Adipocyte (in vitro differentiated cells): ENCODE results near the gene HCLS1.
A peak's percentile ranks its signal among the peaks of the same experiment; 100 is the strongest.
"Not testable (repeated sequence)": the region's sequence is repeated elsewhere in the genome, so short reads cannot be mapped to it uniquely, and the experiment has no call there.

Source experiments
- DNase-seq: peaks from one replicate; pipeline ENCODE4 v3.0.0-alpha.2; 2015; ENCODE audit warnings: low read depth
- H3K27me3 ChIP-seq: replicated peaks from 2 replicates; pipeline ENCODE4 v1.7.0; 2013; ENCODE audit warnings: mild to moderate bottlenecking, low read length, moderate library complexity; ENCODE audit not compliant: control insufficient read depth, insufficient read depth
- H3K36me3 ChIP-seq: 2 replicates; pipeline ENCODE4 v1.7.0; 2013; ENCODE audit warnings: low read length, mild to moderate bottlenecking, moderate library complexity; ENCODE audit not compliant: control insufficient read depth, insufficient read depth, severe bottlenecking
- H3K4me1 ChIP-seq: 2 replicates; pipeline ENCODE4 v1.7.0; 2013; ENCODE audit warnings: mild to moderate bottlenecking, low read length, moderate library complexity; ENCODE audit not compliant: control insufficient read depth, insufficient read depth
- H3K4me3 ChIP-seq: 2 replicates; pipeline ENCODE4 v1.7.0; 2013; ENCODE audit warnings: mild to moderate bottlenecking, low read length, moderate library complexity
- H3K9ac ChIP-seq: 2 replicates; pipeline ENCODE4 v1.7.0; 2013; ENCODE audit warnings: mild to moderate bottlenecking, low read length, moderate library complexity
- H3K9me3 ChIP-seq: 2 replicates; pipeline ENCODE4 v1.7.0; 2013; ENCODE audit warnings: mild to moderate bottlenecking, low read length, moderate library complexity; ENCODE audit not compliant: control insufficient read depth

The HCLS1 gene

GRCh38 chr3:121627211-121627610, 33.5 kb downstream of the HCLS1 start:
- Histone ChIP-seq H3K4me1 (no peaks in the 10 kb centered on the region), H3K36me3 (no peaks in the 10 kb centered on the region), H3K9ac (no peak overlapping the region), H3K4me3 (no peak overlapping the region), H3K27me3 (peaks cover 3% of the 10 kb centered on the region), H3K9me3 (no peaks in the 10 kb centered on the region)
- DNase-seq: no peak

GRCh38 chr3:121626495-121626894, 34.2 kb downstream of the HCLS1 start:
- Histone ChIP-seq H3K36me3 (no peaks in the 10 kb centered on the region), H3K4me3 (no peak overlapping the region), H3K4me1 (no peaks in the 10 kb centered on the region), H3K9ac (no peak overlapping the region), H3K9me3 (no peaks in the 10 kb centered on the region), H3K27me3 (peaks cover 3% of the 10 kb centered on the region)
- DNase-seq: no peak

DNA sequence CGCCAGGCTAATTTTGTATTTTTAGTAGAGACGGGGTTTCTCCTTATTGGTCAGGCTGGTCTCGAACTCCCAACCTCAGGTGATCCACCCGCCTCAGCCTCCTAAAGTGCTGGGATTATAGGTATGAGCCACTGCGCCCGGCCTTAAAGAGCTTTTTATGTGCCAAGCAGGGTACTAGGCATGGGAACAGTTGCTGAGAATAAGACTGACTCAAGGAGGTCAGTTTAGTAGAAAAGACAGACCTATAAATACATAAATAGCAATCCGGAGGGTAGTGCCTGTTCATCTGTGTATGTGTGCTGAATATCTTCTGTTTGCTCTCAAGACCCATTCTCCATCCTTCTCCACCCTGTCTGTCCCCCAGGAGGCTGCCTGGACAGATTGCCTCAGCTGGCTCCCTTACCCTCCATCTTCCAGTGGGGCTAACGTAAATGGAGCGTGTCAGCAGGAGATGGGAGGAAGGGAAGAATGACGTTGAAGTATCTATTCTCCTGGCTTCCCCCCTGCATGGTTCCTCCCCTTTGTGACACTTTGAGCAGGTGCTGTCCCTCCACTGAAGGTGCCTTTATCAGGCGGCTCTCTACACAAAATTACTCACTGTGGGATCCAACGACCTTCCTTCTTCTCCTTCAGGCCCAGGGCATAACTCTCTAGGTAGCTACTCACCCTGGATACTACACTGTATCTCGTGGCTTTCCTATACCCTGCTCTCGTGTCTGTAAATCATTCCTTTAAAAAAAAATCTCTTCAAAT, 36.4 kb downstream of the HCLS1 start:
- Histone ChIP-seq H3K9ac (no peak overlapping the region), H3K27me3 (no peaks in the 10 kb centered on the region), H3K36me3 (no peaks in the 10 kb centered on the region), H3K4me1 (no peaks in the 10 kb centered on the region), H3K9me3 (no peaks in the 10 kb centered on the region), H3K4me3 (no peak overlapping the region)
- no peak for DNase-seq

- no peak overlapping the region for H3K9ac ChIP-seq
- no peaks in the 10 kb centered on the region for H3K36me3 ChIP-seq
- H3K4me1 ChIP-seq: no peaks in the 10 kb centered on the region
- H3K9me3 ChIP-seq: no peaks in the 10 kb centered on the region
- H3K4me3 ChIP-seq: no peak overlapping the region
- DNase-seq: no peak
- H3K27me3 ChIP-seq: no peaks in the 10 kb centered on the region
Measured at GRCh38 chr3:121621491-121621890, 39.2 kb downstream of the HCLS1 start.

DNA sequence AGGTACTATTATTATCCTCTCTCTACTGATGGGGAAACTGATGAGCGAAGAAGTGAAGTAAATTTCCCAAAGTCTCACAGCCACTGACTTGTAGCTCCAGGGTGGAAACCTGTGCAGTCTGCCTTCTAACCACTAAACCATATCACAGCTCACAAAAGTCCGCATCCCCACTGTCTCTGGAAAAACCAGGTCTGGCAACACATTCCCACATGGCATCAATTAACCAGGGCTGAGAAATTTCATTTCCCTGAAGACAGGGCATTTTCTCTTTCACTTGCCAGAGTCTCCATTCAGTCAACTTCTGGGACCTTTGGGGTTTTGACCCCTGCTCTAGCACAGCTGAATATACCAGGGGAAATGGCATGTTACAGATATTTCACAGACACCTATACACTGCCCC, 41.0 kb downstream of the HCLS1 start:
- no peaks in the 10 kb centered on the region for H3K36me3 ChIP-seq
- no peak overlapping the region for H3K4me3 ChIP-seq
- H3K9me3 ChIP-seq: no peaks in the 10 kb centered on the region
- H3K4me1 ChIP-seq: no peaks in the 10 kb centered on the region
- no peaks in the 10 kb centered on the region for H3K27me3 ChIP-seq
- no peak overlapping the region for H3K9ac ChIP-seq
- peak; percentile 18 for DNase-seq

GRCh38 chr3:121606106-121606505, 54.6 kb downstream of the HCLS1 start:
- Histone ChIP-seq H3K4me3 (no peak overlapping the region), H3K36me3 (no peaks in the 10 kb centered on the region), H3K4me1 (no peaks in the 10 kb centered on the region), H3K9ac (no peak overlapping the region), H3K9me3 (no peaks in the 10 kb centered on the region), H3K27me3 (peaks cover 2% of the 10 kb centered on the region)
- no peak for DNase-seq

DNA sequence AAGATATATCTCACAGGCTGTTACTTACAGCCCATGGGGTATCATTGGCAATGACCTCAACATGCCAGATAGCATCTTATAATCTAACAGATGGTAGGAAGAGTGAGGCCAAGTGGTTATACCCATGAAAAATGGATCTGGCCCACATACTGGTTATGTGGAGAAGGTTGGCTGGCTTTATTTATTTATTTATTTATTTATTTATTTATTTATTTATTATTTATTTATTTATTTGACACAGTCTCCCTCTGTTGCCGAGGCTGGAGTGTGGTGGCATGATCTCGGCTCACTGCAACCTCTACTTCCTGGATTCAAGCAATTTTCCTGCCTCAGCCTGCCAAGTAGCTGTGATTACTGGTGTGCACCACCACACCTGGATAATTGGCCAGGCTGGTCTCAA, 55.9 kb downstream of the HCLS1 start:
- peaks cover 2% of the 10 kb centered on the region for H3K27me3 ChIP-seq
- no peaks in the 10 kb centered on the region for H3K4me1 ChIP-seq
- H3K4me3 ChIP-seq: no peak overlapping the region
- no peaks in the 10 kb centered on the region for H3K36me3 ChIP-seq
- no peak for DNase-seq
- H3K9ac ChIP-seq: no peak overlapping the region
- no peaks in the 10 kb centered on the region for H3K9me3 ChIP-seq

DNA sequence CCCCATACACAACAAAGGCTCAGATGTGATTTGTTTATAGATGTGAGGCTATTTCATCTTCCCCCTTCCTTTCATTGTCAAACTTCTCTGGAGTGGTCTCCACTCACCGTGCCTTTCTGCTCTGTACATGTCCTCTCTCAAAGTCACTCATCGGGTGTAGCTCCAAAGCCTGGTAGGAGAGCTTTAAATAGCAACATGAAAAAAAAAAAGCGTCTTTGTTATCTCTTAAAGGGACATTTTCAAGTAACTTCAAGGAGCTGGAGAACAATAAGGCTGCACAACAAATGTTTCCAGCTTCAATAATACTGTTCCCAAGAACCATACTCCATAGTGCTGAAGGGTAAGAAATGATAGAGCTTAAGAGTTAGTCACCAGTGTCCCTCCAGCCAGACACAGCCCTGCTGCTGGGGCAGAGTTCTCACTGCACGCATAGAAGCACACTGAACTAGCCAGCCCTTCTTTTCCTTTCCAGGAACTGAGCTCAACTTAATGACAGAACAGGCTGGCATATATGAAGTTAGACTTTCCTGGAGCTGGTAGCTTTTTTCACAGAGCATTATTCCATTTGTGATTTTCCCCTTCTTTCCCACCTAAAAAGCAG, 59.4 kb downstream of the HCLS1 start:
- no peaks in the 10 kb centered on the region for H3K4me1 ChIP-seq

GRCh38 chr3:121599900-121600299, 60.8 kb downstream of the HCLS1 start:
- H3K9ac ChIP-seq, H3K9me3 ChIP-seq, H3K4me1 ChIP-seq, H3K27me3 ChIP-seq, DNase-seq, H3K36me3 ChIP-seq, H3K4me3 ChIP-seq: not testable (repeated sequence)

More for the DNA sequence above, 59.4 kb downstream of the HCLS1 start:
- peaks cover 2% of the 10 kb centered on the region for H3K27me3 ChIP-seq
- no peak for DNase-seq
- H3K9ac ChIP-seq: no peak overlapping the region
- H3K36me3 ChIP-seq: no peaks in the 10 kb centered on the region
- no peaks in the 10 kb centered on the region for H3K9me3 ChIP-seq
- H3K4me3 ChIP-seq: no peak overlapping the region

DNA sequence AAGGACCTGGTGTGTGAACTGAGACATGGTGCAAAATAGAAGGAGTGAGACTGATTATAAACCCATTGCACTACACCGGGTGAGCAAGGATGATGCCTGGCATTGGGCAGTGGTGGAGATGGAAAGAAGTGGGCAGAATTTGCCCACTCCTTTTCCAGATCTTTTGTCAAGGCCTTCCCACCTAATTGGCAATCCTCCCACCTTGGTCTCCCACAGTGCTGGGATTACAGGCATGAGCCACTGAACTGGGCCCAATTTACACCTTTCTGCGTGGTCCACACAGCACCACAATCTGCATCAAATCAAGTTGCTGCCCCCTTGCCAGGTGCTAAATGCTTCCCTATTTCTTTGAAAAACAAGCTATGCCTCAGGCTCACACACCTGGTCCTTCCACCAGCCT, 62.1 kb downstream of the HCLS1 start:
- Histone ChIP-seq H3K36me3 (no peaks in the 10 kb centered on the region), H3K4me1 (no peaks in the 10 kb centered on the region), H3K27me3 (peaks cover 2% of the 10 kb centered on the region), H3K9ac (no peak overlapping the region), H3K9me3 (no peaks in the 10 kb centered on the region), H3K4me3 (no peak overlapping the region)
- DNase-seq: no peak

DNA sequence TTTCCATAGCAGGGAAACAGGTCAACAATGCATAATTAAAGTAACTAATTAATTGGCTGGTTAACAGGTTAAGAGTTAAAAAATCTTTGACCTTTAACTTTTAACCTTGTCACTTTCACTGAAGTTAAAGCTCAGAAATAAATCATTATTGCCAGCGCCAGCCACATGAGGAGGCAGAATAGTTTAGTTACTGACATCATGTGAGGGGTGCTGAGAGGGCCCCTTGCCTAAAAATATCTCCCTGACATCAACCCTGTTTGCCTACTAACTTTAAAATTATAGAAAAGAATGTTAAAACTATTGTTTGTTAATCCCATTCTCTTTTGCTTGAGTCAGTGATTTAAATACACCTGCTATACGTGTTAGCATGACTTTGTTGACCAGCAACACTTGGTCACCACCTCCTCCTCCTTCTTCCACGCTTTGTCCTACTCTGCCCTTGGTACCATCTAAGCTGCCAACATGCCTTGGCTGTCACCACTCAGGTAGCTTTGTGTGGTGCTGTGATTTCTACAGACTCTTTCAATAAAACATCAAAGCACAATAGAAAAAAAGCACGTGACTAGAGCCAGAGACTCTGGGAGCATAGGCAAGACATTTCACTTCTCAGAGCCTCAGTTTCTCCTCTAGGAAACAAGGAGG, 64.8 kb downstream of the HCLS1 start:
- Histone ChIP-seq H3K9ac (no peak overlapping the region), H3K9me3 (no peaks in the 10 kb centered on the region), H3K4me3 (no peak overlapping the region), H3K36me3 (no peaks in the 10 kb centered on the region), H3K27me3 (peaks cover 5% of the 10 kb centered on the region), H3K4me1 (no peaks in the 10 kb centered on the region)
- DNase-seq: no peak
